GM19467 (cell line): ENCODE data around the gene EMP2.
A peak's percentile ranks its signal among the peaks of the same experiment; 100 is the strongest.
"Not testable (repeated sequence)": the region's sequence is repeated elsewhere in the genome, so short reads cannot be mapped to it uniquely, and the experiment has no call there.

Source experiments
- ATAC-seq: cut with Tn5 transposase; IDR thresholded peaks from one replicate; pipeline ENCODE4 v1.9.1; 2021; ENCODE audit warnings: mild to moderate bottlenecking, moderate library complexity; ENCODE audit not compliant: unreplicated experiment

The EMP2 gene

DNA sequence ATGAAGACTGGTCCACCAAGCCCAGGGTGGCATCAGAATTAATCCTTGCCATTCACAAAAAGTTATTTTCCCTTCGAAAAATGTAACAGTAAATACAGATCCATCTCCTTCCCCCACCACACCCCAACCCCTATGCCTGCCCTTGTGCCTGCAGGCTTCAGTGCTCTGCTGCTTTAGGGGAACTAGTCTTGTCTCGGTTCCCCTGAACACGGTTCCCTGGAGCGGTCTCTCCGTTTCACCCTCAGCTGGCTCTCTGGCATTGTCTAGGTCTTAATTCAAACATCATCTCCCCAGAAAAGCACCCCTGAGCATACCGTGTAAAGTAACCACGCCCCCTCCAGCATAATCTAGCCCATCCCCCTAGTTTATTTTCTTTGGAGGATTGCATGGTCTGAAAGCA, 25.8 kb downstream of the EMP2 start:
- no peak for ATAC-seq

DNA sequence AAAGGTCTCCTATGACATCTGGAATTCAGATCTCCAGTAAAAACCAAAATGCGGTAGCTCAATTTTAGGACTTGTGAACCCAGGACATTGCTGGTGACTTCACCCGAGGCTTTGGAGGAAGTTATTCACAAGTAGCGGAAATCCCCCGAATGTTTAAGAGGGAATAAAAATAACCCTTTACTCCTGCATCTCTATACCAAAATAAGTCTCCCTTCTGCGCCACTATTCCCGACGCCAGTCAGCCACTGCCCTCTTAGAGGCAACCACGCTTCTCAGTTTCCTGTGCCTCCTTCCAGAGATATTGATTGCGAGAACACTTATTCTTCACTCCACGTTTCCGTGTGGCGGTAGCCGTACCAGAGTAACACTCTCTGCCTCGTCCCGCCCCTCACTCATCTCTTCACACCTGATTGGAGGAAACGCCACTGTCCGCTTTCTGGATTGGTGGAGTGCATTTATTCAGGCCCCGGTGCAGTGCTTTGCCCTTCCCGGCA, 27.4 kb downstream of the EMP2 start:
- peak; percentile 96 for ATAC-seq

DNA sequence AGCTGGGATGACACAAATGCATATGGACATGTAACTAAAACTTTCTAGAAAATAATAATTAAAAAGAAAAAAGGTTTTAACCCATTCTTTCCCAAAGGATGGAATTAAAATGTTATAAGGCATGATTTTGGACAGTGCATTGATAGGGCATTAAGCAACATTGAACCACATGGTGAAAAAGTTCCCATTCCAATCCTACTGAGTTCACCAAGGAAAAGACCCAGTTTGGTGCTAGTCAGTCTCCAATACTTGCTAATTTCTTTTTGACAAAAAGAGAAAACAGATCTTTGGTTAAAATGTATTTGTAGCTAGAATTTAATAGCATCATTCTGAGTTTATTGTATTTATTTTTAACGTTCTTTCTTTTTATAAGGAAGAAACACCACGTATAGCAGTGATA, 28.1 kb downstream of the EMP2 start:
- no peak for ATAC-seq

DNA sequence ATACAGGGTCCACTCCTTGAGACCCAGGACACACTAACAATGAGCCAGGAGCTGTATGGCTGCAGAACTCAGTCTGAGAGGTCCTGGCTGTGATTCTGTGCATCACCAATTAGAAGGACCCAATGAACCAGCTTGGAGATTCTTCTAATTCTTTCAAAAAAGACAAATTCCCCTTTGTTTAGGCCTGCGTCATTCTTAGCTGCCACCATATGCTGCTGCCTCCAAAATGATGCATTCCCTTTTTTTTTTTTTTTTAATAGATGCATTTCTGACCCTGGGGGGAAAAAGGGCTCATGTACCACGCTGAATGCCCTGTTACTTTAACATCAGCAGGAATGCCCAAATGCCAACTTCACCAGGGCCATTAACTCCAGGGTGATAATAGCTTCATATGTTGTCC, 28.5 kb downstream of the EMP2 start:
- ATAC-seq, result no peak

DNA sequence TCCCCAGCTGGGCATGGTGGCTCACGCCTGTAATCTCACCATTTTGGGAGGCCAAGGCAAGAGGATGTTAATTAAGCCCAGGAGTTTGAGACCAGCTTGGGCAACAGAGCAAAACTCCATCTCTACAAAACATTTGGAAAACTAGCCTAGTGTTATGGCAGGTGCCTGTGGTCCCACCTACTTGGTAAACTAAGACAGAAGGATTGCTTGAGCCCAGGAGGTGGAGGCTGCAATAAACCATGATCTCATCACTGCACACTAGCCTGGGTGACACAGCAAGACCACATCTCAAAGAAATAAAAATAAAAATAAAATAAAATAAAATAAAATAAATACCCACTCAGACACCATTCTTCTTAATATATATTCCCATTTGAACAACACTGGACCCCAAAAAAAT, 32.0 kb downstream of the EMP2 start:
- ATAC-seq, result no peak

DNA sequence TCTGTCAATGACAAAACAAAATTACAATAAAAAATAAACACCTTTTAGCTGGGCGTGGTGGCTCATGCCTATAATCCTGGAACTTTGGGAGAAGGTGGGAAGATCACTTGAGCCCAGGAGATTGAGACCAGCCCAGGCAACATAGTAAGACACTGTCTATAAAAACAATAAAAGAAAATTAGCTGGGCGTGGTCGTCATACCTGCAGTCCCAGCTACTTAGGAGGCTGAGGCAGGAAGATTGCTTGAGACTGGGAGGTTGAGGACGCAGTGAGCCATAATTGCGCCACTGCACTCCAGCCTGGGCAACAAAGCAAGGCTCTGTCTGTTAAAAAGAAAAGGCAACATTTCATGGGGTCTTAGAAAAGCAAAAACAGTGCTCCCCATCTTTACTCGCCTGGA, 32.7 kb downstream of the EMP2 start:
- no peak for ATAC-seq

DNA sequence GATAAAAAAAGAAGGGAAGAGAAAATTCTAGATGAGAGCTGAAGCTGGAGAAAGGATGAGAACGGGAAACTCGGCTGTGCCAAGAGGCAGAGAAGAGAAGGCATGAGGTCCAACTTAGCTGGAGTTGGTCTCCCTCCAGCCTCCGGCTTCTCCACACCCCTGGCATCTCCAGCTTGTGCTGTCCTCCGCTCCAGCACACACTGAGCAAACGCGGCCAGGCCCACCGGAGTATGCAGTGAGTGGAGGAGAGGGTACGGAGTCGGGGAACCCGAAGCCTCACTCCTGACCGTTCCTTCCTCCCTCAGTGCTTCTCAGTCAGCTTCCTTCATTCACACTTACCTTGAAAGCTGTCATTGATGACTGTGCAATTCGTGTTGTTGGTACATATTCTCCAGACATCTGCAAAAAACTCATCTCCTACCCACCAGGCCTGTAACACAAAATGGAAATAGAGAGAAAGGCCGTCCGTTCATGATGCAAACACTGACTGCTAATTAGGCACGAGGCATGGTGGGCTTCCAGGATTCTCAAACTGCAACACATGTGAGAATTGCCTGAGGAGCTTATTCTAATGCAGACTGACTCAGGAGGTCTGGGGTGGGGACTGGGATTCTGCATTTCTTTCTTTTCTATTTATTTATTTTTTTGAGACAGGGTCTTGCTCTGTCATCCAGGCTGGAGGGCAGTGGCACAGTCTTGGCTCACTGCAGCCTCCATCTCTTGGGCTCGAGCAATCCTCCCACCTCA, 37.0 kb downstream of the EMP2 start:
- ATAC-seq, result no peak

DNA sequence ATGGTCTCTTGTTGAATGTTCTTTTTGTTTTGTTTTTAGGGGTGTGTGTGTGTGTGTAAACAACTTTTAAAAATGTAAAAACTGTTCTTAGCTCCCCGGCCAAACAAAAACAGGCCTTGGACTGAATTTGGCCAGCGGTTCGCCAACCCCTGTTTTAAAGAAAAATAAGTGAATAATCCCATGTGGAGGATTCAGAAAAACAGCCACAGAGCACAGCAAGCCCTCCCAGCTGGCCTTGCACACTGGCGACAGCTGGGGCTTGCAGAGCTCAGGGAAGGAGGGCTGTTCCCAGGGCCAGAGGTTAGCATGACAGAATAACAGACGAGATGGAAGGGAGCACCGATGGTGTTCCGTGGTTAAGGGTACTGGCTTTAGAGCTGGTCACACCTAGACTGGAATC, 39.0 kb downstream of the EMP2 start:
- no peak for ATAC-seq

DNA sequence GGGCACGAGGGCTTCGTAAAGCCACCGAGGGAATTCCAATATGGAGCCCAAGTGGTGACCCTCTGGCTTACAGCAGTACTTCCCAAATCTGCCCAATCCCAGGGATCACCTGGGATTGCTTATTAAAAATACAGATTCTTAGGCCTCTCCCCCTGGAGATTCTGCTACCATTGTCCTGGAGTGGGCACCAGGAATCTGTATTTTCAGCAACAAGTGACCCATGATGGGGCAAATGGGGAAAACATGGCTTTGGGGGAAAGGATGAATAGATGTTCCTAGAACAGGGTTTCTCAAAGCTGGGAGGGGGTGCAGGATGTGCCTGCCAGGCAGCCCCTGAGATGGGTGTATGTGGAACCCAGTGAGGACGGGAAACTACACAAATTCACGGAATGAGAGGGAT, 40.6 kb downstream of the EMP2 start:
- no peak for ATAC-seq

DNA sequence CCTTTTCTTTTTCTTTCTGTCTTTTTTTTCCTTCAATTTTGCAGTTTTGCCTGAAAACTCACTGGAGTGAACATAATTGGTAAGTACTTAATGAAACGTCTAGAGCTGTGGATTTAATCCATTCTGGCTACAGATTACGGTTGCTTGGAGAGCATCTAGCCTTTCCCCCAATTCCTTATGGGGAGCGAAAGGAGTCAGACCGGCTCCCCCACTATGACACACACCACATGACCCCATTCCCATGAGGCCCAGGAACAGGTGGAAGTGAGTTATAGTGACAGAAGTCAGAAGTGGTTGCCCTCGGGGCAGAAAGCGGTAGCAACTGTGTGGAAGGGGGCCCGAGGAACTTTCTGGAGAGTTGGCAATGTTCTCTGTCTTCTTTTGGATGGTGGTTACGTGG, 41.2 kb downstream of the EMP2 start:
- no peak for ATAC-seq

DNA sequence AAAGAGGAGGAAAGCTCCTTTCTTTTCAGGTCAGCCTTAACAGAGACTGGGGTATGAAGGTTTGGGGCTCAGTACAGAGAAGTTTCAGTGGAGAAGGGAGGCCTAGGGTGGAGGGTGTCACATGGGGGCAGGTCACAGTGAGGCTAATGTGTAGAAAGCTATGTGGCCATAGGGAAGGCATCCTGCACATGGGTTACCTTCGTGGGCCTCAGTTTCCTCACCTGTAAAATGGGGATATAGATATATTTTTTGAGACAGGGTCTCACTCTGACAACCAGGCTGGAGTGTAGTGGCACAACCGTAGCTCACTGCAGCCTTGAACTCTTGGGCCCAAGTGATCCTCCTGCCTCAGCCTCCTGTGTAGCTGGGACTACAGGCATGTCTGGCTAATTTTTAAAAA, 41.8 kb downstream of the EMP2 start:
- ATAC-seq, result no peak

DNA sequence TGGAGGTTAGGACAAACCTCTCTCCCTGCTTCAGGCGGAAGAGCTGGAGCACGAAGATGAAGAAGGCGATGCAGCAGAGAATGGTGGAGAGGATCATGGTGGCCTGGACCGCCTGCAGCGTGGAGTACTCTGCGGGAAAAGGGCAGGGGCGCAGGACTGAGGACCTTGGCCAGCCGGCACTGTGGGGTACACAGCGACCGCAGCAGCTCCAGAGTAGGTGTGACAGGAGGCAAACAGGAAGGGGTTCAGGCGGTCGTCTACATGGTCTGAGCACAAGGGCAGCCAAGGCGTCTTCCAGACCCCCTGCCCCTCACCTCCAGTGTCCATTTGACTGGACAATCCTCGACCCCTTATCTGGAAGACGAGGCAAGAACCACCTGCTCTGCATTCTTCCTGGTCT, 42.5 kb downstream of the EMP2 start:
- no peak for ATAC-seq

DNA sequence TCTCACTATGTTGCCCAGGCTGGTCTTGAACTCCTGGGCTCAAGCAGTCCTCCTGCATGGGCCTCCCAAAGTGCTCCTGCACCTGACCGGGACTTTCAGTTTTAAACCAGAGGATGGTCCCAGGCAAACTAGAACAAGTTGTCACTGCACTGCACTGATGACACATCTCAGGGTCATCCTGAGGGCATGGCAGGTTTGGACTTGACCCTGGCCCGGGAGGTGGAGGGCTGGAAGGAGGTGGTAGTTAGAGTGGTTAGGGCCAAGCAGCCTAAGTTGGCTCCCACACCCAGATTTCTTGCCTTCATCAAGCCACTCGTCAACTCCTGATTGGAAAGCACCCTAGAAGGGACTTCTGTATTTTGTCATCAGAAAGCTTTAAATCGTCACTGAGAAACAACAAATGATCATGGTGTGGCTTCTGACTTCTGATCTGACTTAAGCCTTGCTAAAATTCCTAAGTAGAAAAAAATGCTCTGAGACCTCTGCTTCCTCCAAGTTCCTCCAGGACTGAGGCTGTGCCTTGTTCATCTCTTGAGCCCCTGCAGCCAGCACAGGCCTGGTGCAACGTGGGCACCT, 43.5 kb downstream of the EMP2 start:
- no peak for ATAC-seq

DNA sequence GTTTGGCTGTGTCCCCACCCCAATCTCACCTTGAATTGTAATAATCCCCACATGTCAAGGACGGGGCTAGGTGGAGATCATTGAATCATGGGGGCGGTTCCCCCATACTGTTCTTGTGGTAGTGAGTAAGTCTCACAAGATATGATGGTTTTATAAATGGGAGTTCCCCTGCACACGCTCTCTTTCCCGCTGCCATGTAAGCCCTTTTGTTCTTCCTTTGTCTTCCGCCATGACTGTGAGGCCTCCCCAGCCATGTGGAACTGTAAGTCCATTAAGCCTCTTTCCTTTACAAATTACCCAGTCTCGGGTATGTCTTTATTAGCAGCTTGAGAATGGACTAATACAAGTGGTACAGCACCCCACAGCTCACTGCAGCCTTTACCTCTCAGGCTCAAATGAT, 44.1 kb downstream of the EMP2 start:
- ATAC-seq, result not testable (repeated sequence)

DNA sequence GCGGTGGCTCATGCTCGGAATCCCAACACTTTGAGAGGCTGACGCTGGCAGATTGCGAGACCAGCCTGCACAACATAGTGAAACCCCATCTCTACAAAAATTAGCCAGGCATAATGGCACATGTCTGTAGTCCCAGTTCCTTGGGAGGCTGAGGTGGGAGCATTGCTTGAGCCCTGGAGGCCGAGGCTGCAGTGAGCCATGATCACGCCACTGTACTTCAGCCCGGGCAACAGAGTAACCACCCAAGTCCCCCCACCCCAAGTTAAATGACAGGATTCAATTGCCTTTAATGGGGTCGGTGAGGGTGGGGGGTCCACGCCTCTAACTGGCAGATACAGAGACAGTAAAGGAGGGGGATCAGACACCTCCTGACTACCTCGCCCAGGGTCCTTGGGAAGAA, 44.9 kb downstream of the EMP2 start:
- no peak for ATAC-seq

DNA sequence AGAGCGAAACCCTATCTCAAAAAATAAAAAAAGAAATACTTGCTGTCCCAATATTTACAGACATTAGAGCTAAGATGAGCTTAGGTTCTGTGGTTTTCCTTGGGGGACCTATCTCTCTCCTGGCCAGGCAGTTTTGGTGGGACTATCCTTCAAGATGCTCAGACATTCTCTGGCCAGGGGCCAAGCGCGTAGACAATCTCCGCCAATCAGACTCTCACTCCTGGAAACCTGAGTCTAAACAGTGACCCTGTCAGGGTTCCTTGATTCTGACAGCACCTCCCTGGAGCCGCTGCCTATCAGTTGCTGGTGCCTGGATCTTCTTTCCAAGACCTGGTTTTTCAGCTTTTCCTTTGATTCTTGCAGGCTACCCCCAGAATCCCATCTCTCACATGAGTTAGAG, 45.6 kb downstream of the EMP2 start:
- ATAC-seq, result no peak

DNA sequence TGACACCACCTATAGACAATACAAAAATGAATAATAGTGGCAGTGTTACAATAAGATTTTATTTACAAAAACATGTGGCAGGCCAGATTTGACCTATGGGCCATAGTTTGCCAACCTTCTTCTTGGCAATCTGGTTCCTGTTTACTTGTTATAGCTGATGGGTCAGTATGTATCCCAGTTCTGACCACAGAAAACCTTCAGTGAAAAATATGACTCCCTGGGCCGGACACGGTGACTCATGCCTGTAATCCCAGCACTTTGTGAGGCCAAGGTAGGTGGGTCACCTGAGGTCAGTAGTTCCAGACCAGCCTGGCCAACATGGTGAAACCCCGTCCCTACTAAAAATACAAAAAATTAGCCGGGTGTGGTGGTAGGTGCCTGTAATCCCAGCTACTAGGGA, 46.8 kb downstream of the EMP2 start:
- not testable (repeated sequence) for ATAC-seq

DNA sequence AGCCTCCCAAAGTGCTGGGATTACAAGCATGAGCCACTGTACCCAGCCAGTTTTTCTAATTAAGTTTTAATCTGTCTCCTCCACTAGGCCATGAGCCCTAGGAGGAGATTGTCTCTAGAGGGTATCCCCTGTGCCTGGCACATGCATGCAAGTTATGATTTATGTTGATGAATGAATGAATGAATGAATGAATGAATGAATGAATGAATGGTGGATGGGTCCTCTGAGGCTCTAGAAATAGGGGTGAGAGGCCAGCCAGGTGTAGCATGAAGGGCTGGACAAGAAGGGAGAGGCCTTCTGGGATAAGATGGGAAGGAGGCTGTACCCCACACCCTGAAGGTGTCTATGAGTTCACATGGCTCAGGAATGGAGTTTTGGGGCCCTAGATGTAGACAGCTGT, 48.8 kb downstream of the EMP2 start:
- no peak for ATAC-seq

DNA sequence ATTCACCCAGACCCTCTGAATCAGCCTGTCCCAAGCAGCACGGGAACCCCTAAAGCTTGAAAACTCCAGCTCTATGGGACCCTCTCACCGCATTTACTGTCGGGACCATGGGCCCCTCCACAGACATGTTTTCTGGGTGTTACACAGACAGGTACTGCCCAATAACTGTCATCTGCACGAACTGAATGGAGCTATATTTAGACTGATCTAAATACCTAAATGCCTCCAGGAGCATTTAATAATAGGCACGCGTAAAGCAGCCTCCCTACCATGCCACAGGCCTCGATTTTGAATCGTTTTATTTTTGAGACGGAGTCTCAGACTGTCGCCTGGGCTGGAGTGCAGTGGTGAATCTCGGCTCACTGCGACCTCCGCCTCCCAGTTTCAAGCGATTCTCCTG, 49.7 kb downstream of the EMP2 start:
- no peak for ATAC-seq

DNA sequence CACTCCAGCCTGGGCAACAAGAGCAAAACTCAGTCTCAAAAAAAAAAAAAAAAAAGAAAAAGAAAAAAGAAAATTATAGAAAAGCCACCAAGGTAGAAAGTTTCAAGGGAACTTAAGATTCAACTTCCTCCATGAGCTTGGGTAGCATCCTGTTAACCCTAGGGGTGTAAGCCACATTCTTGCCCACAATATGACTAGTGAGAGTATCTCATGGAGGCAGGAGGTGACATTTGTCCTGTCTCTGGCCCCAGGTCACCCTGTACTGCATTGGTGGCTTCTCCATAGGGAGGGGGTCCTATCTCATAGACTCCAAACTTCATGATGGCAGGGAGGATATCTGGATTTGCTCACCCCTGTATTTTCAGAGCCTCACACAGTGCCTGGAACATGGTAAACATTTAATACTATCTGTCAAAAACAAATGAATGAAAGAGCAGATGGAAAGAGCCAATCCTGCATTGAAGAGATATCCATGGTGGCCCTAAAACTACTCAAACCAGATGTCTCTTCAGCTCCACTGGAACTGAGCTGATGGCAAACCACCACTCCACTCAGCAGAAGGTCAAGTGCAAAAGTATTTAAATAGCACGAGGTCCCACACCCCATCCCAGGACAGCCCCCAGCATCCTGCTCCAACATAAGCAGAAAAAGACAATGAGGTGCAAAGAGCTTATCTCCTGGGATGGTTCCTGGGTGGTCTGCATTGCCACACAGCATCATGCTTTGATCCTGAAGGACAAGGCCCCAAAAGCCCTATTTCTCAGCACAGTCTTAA, 50.3 kb downstream of the EMP2 start:
- no peak for ATAC-seq

DNA sequence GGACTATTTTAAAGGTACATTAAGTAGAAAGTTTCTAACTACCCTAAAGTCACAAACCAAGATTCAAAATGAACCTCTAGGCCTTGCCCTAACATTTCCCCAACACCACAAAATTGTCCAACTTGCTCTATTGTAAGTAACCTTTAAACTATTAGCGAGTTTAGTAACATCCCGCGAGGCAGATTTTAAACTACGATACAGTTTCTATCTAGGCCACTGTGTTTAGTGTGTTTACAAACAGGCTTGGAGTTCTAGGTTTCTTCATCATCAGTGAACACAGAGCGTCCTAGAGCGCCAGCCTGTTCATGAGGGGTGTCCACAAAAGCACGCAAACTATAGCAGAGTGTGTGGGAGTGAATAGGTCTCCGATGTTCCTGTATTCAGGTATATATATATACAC, 51.8 kb downstream of the EMP2 start:
- no peak for ATAC-seq

DNA sequence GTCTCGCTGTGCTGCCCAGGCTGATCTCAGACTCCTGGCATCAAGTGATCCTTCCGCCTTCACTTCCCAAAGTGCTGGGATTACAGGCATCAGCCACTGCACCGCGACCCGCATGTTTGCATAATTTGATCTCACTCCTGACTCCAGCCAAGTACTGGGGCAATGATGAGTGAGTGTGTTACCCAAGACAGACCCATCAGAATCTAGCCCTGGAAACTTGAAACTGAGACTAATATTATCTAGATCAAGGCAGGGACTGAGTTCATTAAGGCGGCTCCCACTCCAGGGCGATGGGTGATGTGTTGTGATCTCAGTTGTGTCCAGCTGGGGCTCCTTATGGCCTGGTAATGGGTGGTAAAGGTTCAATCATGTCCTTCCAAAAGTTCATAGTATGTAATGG, 53.4 kb downstream of the EMP2 start:
- no peak for ATAC-seq
